ENCODE results near the gene MYOG. TPM values are rescaled to one million over a fixed set of nuclear protein-coding genes. Genes with fewer than 3 reads are reported as not detected.

The MYOG gene
- total and polyA plus RNA-seq, 2 experiments from 2014 or later: not detected

GRCh38 chr1:203083463-203083921 lies 2.3 kb downstream of the MYOG start:
- Histone ChIP-seq H3K79me2 (no peaks in the 10 kb centered on the region), H3K27ac (no peak overlapping the region), H3K4me3 (no peak overlapping the region), H3K36me3 (replicated peaks; ENCODE audit: insufficient read depth, low read depth) (no peaks in the 10 kb centered on the region), H4K20me1 (ENCODE audit: insufficient read depth, poor library complexity, severe bottlenecking) (no peaks in the 10 kb centered on the region), H3K4me2 (no peak overlapping the region), H3K9me2 (replicated peaks; ENCODE audit: insufficient read depth) (no peaks in the 10 kb centered on the region), H3K27me3 (no peaks in the 10 kb centered on the region), H3K4me1 (ENCODE audit: insufficient read depth) (no peaks in the 10 kb centered on the region), H2AFZ (no peak overlapping the region), H3K9me3 (ENCODE audit: low read depth) (no peaks in the 10 kb centered on the region)
- no peak for DNase-seq (ENCODE audit: low spot score)
- WGBS (ENCODE audit: low lambda C conversion rate, missing lambda C conversion rate): 88% methylated on average over 11 of the region's 11 CpGs
- TF ChIP-seq CTCF (IDR thresholded peaks at IDR 0.05; ENCODE audit: poor library complexity): no peak
- TF ChIP-seq EZH2phosphoT487 (IDR thresholded peaks at IDR 0.05; ENCODE audit: low read depth, severe bottlenecking, unreplicated experiment): no peak
- no peak for TF ChIP-seq EZH2 (IDR thresholded peaks at IDR 0.05; ENCODE audit: borderline replicate concordance)

GRCh38 chr1:203082571-203083462 lies 3.0 kb downstream of the MYOG start:
- H3K27me3 ChIP-seq: peaks cover 1% of the 10 kb centered on the region
- DNase-seq (ENCODE audit: low spot score): no peak
- no peak overlapping the region for H2AFZ ChIP-seq
- TF ChIP-seq EZH2phosphoT487 (IDR thresholded peaks at IDR 0.05; ENCODE audit: low read depth, severe bottlenecking, unreplicated experiment) (no peak), EZH2 (IDR thresholded peaks at IDR 0.05; ENCODE audit: borderline replicate concordance) (no peak), CTCF (IDR thresholded peaks at IDR 0.05; ENCODE audit: poor library complexity) (no peak)
- no peaks in the 10 kb centered on the region for H4K20me1 ChIP-seq (ENCODE audit: insufficient read depth, poor library complexity, severe bottlenecking)
- no peaks in the 10 kb centered on the region for H3K79me2 ChIP-seq
- 68% methylated on average over 11 of the region's 11 CpGs for WGBS (ENCODE audit: low lambda C conversion rate, missing lambda C conversion rate)
- H3K36me3 ChIP-seq (replicated peaks; ENCODE audit: insufficient read depth, low read depth): no peaks in the 10 kb centered on the region
- no peak overlapping the region for H3K4me2 ChIP-seq
- no peaks in the 10 kb centered on the region for H3K4me1 ChIP-seq (ENCODE audit: insufficient read depth)
- no peak overlapping the region for H3K27ac ChIP-seq
- H3K9me3 ChIP-seq (ENCODE audit: low read depth): no peaks in the 10 kb centered on the region
- no peak overlapping the region for H3K4me3 ChIP-seq
- H3K9me2 ChIP-seq (replicated peaks; ENCODE audit: insufficient read depth): no peaks in the 10 kb centered on the region

GRCh38 chr1:203082231-203082505 lies 3.6 kb downstream of the MYOG start:
- Histone ChIP-seq H3K9me2 (replicated peaks; ENCODE audit: insufficient read depth) (no peaks in the 10 kb centered on the region), H4K20me1 (ENCODE audit: insufficient read depth, poor library complexity, severe bottlenecking) (no peaks in the 10 kb centered on the region), H3K27ac (no peak overlapping the region), H3K79me2 (no peaks in the 10 kb centered on the region), H3K4me1 (ENCODE audit: insufficient read depth) (no peaks in the 10 kb centered on the region), H2AFZ (no peak overlapping the region), H3K4me2 (no peak overlapping the region), H3K36me3 (replicated peaks; ENCODE audit: insufficient read depth, low read depth) (no peaks in the 10 kb centered on the region), H3K9me3 (ENCODE audit: low read depth) (no peaks in the 10 kb centered on the region), H3K4me3 (no peak overlapping the region), H3K27me3 (peaks cover 8% of the 10 kb centered on the region)
- TF ChIP-seq EZH2phosphoT487 (IDR thresholded peaks at IDR 0.05; ENCODE audit: low read depth, severe bottlenecking, unreplicated experiment): no peak
- no peak for TF ChIP-seq EZH2 (IDR thresholded peaks at IDR 0.05; ENCODE audit: borderline replicate concordance)
- no peak for TF ChIP-seq CTCF (IDR thresholded peaks at IDR 0.05; ENCODE audit: poor library complexity)
- no peak for DNase-seq (ENCODE audit: low spot score)
- WGBS (ENCODE audit: low lambda C conversion rate, missing lambda C conversion rate): 58% methylated on average over 3 of the region's 3 CpGs
